GM12878 (cell line): ENCODE measurements around the gene MOGAT1. TPM values are rescaled to one million over a fixed set of nuclear protein-coding genes. Genes with fewer than 3 reads are reported as not detected.

Source experiments
- EP300 ChIP-seq, 2 experiments: fragments of 150-350 bp in 1 of 2; IDR thresholded peaks; 2 replicates each; pipeline ENCODE4 v1.6.1; 2011 to 2012; ENCODE audit warnings: low read depth in 2 of 2, low read length in 2 of 2, borderline replicate concordance in 1 of 2, improper control_type of control experiment in 1 of 2, inconsistent platforms in 1 of 2; ENCODE audit not compliant: control insufficient read depth in 1 of 2
- IKZF2 ChIP-seq, 2 experiments: fragments of 450-650 bp; IDR thresholded peaks; 2 replicates each; pipeline ENCODE4 v1.6.1; 2017; ENCODE audit warnings: mild to moderate bottlenecking in 2 of 2, moderate library complexity in 2 of 2
- SMARCA5 ChIP-seq: fragments of 450-650 bp; IDR thresholded peaks from 2 replicates; pipeline ENCODE4 v1.6.1; 2017; ENCODE audit warnings: mild to moderate bottlenecking
- SMC3 ChIP-seq: IDR thresholded peaks from 2 replicates; pipeline ENCODE4 v1.6.1; 2011; ENCODE audit warnings: low read length, improper control_type of control experiment, borderline replicate concordance
- ZBTB4 ChIP-seq: fragments of 450-650 bp; formaldehyde crosslinking; IDR thresholded peaks from 2 replicates; pipeline ENCODE4 v1.4.0; 2022; ENCODE audit warnings: mild to moderate bottlenecking, moderate library complexity
- polyA plus RNA-seq, 11 experiments: library from polyadenylated mRNA; depleted of rRNA in 4 of 11; unstranded in 6 of 11; stranded (reverse) in 5 of 11; fragments of >200 nt; fragmentation: Nextera tagmentation in 4 of 11; fragmentation: Illumina TruSeq in 1 of 11; extraction: Ambion mirVana in 4 of 11; extraction: Trizol in 1 of 11; gene quantifications; 1 replicate in 1 of 11; 2 replicates in 10 of 11; pipeline versions ENCODE4 v1.2.1 to v1.2.3, GENCODE V29; 2011 to 2016; ENCODE audit warnings: inconsistent platforms in 2 of 11, missing spikeins in 2 of 11, low read depth in 1 of 11
- total RNA-seq, 4 experiments: library from RNA; depleted of rRNA in 3 of 4; stranded (reverse); fragments of >200 nt in 3 of 4; fragmentation: Illumina TruSeq in 1 of 4; extraction: Trizol in 1 of 4; gene quantifications; 2 replicates each; pipeline versions ENCODE4 v1.2.1 to v1.2.3, GENCODE V29; 2013 to 2021
- TF ChIP-seq, protein P1 (sequence below): IDR thresholded peaks from 2 replicates; pipeline ENCODE4 v1.6.1; 2012; ENCODE audit warnings: improper control_type of control experiment, low read depth, low read length; ENCODE audit not compliant: insufficient replicate concordance

The MOGAT1 gene
- total and polyA plus RNA-seq, 10 of the 15 experiments (the other 5 are each of a cell fraction or from before 2014, with no cell fraction given): not detected

DNA sequence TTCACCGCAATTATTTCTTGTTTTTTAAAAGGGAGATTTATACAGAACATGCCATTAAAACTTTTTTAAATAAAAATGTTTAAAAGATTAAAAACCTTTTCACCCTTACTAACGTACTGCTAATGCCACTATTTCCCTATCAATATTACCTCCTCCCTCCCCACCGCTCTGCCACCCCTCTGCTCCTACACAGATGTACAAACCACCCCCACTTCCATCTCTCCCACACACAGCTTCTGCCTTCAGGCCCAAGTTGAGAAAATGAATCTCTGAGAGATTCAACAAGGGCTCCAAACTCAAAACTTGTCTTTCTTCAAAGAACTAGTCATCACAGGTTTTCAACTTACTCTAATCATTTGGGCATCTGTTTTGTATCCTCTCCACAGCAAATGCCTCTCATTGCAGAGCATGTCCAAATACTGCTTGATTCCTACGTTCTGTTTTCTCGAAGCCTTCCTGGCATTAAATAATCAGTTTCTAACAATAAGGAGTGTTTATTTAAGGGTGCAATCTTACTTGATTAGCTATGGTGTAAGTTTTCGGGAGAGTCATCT, 47.6 kb upstream of the MOGAT1 start (continued):
- TF ChIP-seq SMARCA5 (no peak), IKZF2 (IDR thresholded peaks at IDR 0.05) (no peak), EP300 (IDR thresholded peaks at IDR 0.05; ENCODE audit: borderline replicate concordance in 1 of 2, control insufficient read depth in 1 of 2, low read depth in 2 of 2, low read length in 2 of 2) (no peak), SMC3 (no peak), ZBTB4 (CRISPR knock-in tag) (no peak)
- TF ChIP-seq, protein P1, sequence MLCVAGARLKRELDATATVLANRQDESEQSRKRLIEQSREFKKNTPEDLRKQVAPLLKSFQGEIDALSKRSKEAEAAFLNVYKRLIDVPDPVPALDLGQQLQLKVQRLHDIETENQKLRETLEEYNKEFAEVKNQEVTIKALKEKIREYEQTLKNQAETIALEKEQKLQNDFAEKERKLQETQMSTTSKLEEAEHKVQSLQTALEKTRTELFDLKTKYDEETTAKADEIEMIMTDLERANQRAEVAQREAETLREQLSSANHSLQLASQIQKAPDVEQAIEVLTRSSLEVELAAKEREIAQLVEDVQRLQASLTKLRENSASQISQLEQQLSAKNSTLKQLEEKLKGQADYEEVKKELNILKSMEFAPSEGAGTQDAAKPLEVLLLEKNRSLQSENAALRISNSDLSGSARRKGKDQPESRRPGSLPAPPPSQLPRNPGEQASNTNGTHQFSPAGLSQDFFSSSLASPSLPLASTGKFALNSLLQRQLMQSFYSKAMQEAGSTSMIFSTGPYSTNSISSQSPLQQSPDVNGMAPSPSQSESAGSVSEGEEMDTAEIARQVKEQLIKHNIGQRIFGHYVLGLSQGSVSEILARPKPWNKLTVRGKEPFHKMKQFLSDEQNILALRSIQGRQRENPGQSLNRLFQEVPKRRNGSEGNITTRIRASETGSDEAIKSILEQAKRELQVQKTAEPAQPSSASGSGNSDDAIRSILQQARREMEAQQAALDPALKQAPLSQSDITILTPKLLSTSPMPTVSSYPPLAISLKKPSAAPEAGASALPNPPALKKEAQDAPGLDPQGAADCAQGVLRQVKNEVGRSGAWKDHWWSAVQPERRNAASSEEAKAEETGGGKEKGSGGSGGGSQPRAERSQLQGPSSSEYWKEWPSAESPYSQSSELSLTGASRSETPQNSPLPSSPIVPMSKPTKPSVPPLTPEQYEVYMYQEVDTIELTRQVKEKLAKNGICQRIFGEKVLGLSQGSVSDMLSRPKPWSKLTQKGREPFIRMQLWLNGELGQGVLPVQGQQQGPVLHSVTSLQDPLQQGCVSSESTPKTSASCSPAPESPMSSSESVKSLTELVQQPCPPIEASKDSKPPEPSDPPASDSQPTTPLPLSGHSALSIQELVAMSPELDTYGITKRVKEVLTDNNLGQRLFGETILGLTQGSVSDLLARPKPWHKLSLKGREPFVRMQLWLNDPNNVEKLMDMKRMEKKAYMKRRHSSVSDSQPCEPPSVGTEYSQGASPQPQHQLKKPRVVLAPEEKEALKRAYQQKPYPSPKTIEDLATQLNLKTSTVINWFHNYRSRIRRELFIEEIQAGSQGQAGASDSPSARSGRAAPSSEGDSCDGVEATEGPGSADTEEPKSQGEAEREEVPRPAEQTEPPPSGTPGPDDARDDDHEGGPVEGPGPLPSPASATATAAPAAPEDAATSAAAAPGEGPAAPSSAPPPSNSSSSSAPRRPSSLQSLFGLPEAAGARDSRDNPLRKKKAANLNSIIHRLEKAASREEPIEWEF: no peak
